Stimulated activated CD4-positive, alpha-beta T cell treated with anti-CD3 and anti-CD28 coated beads, Interleukin-1b, Interleukin-23, amount 100 ng/mL, for 4 hours (primary cell): ENCODE measurements around the gene ZNF488.

Experiments
- DNase-seq, 2 donors: peaks; one replicate each; pipeline ENCODE4 v3.0.0-alpha.2; 2020; ENCODE audit warnings: low read depth in 2 of 2

Gene ZNF488

DNA sequence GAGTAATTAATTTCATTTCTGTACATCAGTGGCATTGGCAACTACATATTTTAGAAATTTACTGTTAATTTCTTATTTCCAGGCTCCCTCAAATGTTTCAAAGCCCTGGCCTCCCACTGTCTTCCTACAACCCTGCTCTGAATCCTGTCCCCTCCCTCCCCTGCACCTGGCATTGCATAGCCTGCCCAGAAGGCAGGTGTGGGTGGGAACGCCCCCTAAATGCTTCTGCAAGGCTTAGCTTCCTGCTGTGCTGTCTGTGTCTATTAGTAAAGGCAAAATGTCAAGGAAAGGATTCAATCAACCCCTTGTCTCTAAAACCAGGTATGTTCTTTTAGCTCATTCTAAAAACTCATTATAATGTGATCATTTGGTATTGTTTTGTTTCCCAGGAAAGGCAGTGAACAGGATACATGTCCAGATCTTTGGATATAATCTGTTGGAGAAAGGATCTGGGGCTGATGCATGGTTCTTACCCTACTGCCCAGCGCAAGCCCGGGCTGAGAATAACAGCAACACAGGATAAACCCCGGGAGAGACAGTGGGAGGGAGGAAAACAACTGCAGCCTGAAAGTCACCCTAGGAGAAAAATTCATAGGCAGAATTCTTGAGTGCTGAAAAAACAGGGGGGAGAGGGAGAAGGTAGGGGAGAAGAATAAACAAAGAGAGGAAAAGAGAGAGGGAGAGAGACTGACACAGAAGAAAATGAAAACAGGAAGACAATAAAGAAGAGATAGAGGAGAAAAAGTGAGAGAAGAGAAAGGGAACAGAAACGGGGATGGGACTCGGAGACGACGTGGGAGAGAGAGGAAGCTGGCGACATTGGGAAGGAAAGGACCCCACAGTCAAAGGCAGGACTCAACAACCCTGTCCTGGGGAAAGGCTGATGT lies 589 bp downstream of the ZNF488 start:
- no peak for DNase-seq

DNA sequence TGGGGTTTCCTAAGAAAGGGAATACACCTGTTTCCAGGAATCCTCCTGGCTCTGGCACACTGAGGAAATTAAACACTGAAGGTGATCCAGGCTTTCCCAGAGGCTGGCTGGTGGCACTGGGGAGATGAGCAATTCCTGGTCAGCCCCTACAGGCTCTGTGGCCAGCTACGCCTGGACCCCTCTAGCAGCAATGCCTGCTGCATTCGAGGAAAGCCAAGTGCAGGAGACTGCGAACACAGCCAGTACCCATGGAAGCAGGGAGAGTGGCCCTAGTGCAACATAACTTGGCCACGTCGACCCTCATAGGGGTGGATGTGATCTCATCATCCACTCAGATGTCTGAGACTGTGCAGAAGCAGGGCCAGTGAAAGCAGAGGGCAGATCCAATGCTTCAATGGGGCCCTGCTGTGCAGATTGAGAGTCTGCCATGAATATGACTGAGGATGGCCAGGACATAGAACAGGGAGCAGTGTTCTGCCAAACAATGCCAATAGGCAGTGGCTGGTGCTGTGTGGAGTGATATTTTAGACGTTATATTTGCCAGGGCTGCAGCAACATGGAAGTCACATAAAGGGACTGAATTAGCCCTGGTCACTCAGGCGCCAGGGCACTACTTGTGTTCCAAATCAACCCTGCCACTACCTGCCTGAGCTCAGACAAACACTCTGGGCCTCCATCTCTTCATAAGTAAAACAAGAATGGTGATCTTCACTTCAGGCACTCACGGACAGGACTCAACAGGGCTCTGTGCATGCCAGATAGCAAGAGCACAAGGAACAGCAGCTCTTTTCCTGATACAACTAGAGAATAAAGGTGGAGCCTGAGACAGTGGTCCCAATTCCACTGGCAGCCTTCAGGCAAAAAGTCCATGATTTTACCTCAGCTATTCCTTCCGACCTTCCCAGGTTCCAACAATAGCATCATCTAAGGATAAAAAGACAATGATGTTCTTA lies 2.4 kb downstream of the ZNF488 start:
- no peak for DNase-seq

- DNase-seq: no peak
These were observed 3.0 kb downstream of the ZNF488 start for GRCh38 chr10:47381103-47381395.

DNA sequence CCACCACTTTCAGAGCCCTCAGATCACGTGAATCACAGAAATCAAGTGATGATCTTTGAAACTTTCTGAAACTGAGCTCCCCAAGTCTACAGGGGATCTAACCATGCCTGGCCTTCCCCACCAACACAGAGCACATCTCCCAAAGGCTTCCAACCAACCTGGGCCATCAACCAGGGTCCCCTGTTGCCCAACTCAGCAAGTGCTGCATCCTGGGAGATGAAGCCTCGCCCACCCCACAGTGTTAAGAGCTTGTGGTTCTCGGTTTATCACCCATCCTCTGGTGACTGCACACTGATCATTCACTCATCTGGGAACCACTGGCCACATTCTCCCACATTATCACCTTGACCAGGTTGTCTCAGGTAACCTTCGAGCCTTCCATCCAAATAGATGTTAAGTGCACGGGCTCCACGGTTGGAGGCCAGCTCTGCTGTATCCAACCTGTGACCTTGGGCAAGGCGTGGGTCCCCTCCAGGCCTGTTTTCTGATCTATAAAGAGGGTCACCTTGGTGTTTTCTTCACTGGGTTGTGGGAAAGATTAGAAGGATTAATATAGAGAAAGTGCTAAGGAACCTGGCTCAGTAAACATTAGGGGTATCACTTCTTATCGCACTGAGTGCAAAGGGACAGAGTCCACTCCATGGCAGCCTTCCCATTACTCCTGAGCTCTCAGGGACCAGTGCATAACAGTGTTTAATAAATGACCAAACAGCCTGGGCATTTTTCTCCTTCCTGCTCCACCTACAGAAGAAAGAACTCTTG lies 3.6 kb downstream of the ZNF488 start:
- DNase-seq: no peak

- no peak for DNase-seq
These were observed 4.2 kb downstream of the ZNF488 start for GRCh38 chr10:47379901-47380300.

DNA sequence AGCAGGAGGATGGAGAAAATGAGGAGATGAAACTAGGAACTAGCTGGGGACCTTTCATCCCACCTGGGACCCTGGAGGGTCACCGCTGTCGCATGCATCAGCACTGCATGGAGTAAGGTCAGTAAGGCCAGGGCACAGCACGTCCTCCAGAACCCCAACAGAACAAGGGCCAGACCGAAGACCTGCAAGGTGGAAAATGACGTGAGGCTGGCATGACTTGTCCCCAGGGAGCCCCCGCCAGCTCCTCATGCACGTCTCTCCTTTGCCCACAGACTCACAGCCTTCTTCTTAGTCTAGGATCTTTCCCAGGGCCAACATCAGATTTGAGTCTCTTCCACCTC lies 4.7 kb downstream of the ZNF488 start:
- DNase-seq: no peak

DNA sequence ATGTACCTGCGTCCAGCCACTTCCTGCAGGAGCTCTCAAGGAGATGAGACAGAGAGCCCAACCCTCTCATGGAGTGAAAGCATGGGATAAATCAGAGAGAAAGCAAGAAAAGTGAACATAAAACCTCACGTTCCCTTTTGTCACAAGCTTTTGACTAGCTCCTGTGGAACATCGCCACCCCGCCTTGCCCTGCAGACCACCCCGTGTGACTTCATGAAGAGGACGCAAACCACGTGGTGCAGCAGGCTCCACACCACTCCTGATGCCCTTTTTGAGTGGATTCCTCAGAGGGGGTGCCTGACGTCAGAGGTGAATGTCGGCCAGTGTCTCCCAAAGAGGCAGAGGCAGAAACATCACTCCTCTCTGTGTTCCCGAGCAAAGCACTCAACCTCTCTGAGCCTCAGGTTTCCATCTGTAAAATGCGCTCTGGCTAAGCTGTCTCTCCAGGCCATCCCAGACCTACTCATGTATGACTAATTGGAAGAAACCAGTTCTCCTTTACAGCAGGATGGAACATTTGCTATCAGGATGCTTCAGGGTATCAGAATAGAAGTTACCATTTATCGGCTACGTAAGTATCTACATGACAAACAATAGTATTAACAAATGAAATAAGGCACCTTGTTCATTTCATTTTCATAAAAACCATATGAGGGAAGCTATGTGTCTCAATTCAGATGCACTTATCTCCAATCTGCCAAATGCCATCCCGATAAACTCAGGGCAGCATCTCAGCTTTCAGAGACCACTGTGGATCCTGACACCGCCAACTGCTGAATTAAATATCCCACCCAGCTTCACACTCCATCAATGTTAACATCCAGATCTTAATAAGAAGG lies 5.3 kb downstream of the ZNF488 start:
- DNase-seq: no peak

DNA sequence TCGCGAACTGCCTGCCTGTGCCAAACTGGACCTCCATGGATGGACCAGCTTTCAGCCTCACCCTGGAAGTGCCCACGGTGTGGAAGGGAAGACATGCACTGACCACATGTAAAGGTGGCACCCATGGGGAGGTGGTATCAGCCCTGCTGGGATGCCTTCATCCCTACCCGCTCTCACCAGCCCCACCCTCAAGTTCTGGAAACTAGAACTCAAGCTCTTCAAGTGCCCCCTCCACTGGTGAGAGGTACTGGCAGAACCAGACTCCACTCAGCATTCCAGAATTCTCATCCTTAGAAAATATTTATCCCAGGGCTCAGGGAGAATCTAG lies 5.9 kb downstream of the ZNF488 start:
- DNase-seq: no peak

GRCh38 chr10:47376522-47377220 lies 7.4 kb downstream of the ZNF488 start:
- DNase-seq: no peak

DNA sequence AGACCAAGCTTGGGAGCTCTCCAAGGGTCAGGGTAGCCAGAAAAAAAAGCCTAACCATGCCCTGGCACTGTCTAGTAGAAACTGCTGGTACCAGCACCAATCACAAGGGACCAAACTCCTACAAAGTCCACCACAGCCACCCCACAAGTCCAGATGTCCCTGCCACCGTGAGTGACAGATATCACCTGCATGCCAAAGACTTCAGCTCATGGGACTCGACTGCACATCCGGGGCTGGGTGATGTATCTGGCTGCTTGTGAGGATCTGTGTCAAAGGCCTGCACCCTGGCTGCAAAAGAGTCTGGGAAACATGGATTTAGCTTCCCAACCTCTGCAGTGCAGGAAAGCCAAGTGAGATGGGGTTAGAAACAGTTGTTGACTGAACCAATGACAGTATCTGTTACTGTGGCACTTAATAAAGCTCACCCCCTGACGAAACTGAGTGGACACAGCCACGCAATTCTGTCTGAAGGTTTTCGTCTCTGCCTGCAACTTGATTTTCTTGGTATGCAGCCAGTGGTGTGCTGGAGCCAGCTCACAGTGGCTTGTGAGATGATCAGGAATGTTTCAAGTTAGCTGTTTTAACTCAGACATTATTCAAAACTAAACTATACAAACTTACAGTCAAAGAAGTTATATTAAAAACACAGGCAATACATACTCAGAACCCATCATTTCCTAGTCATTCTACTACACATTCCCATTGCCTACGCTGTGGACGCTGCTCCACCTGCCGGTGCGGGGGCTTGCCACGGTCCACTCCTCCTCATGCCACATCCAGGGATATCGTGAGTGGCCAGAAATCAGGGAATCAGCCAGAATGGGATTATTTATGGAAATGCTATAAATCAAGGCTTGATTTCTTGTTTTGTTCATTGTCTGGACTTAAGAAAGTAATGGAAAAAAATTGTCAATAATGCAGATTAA lies 9.2 kb downstream of the ZNF488 start:
- no peak for DNase-seq

DNA sequence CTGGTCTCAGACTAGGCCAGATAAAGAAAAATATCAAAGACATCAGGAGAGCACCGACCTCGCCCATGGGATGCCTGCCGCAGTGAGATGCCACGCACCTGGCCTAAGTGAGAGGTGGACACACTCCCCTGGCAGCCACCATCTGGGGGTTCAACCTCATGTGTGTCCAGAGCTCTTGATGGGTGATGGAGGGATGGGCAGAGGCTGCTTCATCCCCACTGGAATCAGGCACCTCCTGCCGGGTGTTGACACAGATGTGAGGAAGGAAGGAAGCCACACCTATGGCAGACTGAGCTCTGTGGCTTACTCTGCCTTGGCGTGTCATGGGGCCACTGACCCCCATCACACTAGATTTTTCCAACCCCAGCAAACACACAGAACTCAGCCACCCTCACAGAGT lies 11.4 kb downstream of the ZNF488 start:
- no peak for DNase-seq

- no peak for DNase-seq
These were observed 12.2 kb downstream of the ZNF488 start for GRCh38 chr10:47371629-47372485.

- DNase-seq: no peak
These were observed 13.2 kb downstream of the ZNF488 start for GRCh38 chr10:47370878-47371277.

DNA sequence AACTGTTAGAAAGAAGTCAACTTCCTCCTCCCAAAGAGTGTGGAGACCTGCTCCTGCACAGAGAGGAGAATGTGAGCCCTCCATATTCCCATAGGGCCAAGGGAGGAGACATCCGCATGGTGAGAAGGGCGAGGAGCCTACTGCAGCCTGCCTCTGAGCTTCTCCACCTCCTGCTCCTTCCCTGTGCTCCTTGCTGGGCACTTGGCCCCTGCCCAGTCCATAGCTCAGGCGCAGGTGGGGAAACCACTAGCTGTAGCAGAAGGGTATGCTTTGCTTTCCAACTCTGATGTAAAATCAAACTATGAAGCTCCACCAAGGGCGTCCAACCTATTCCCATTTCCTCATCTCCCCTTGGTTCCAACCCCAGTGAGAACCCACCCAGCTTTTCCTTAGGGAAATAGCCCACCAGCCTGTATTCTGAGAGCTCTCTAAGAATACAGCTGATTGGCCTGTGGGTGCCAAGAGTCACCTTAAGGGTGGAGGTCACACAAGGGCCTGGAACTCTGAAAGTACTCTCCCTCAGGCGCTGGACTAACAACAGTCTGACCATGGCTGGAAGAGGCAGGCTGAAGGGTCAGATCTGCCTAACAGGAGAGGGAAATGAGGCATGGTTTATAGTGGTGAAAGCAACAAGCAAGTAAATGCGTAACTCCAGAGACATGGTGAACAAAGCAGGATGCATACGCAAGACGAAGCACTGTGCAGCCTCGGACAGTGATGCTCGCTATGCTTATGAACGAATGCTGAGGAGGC lies 13.9 kb downstream of the ZNF488 start:
- no peak for DNase-seq

DNA sequence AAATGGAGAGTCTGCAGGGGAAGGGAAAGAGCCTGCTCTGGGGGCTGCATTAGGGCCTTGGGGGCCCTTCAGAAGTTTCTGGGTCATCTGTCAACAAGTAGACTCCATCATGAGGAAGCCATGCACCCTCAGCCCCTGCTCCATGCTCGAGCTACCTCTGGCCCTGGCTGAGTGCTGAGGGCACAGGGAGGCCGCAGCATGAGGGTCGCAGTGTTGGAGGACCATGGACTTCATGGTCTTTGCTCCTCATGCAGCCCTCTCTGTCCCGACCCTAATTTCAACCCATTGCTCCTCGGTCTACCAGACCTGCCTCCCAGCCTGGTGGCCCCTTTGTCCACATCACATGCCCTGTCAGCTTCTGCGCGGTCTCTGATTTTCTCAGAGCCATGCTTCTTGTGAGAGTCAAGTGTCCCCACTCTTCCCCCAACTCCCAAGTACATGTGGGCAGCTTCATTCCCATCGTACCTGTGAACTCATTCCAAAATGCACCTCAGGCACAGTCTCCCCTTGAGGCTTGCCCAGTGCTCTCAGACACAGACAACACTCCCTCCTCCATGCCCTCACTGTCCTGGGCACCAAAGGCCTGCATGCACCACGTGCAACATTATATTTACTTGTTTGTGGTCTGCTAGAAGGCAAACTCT lies 14.7 kb downstream of the ZNF488 start:
- DNase-seq: no peak

DNA sequence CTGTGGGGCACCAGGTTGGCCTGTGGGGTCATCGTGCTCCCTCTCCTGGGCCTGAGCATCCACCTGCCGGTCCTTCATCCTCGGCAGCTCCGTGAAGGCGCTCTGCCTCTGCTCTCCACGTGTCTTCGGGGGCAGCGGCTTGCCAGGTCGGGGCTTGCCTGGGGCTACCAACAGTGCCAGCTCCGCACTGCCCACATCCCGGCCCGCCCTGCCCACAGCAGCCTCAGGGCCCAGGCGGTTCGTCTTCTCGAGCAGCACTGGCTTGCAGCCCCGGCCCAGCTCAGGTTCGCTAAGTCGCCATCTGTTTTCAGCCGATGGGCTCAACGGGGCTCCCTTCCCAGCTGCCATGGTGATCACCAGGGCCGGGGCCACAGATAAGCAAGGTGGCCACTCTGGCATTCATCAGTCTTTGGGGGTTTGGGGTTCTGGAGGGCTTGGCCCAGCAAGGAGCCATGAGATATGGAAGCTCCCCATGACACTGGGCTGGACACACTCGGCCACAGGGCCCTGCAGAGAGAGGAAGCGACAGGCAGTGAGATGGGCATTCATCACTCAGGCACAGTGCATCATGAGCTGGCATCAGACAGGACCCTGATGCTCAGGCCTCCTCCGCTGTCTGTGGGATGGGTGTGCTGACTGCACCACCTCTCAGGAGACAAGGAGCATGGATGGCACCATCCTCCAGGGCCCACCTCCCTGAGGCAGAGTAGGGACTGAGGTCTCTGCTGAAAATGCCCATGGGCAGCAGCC lies 15.5 kb downstream of the ZNF488 start:
- no peak for DNase-seq

- no peak for DNase-seq
These were observed 16.4 kb downstream of the ZNF488 start for GRCh38 chr10:47367646-47368045.
